Activated CD8-positive, alpha-beta memory T cell treated with anti-CD3 and anti-CD28 coated beads, Interleukin-2, amount 10 ng/mL, durations not matched to agents 7 days and 5 days (primary cell): ENCODE results near the gene THAP9. TPM values are rescaled to one million over a fixed set of nuclear protein-coding genes. Genes with fewer than 3 reads are reported as not detected.
A peak's percentile ranks its signal among the peaks of the same experiment; 100 is the strongest.

Experiments
- ATAC-seq: fragments of 150-1000 bp; cut with Tn5 transposase; one replicate; pipeline ENCODE4 v1.10.0; 2021; ENCODE audit warnings: moderate library complexity
- CTCF ChIA-PET: fragments of 350-600 bp; sonication (Branson Sonifier 250); formaldehyde crosslinking; loops from one replicate; lab custom pipeline; 2021; ENCODE audit warnings: antibody characterized with exemption; lab: Charles Lee
- DNase-seq: peaks from one replicate; pipeline ENCODE4 v3.0.0-alpha.2; 2020
- H3K27ac Mint-ChIP-seq: one replicate; pipeline ENCODE4 v1.8.0; 2021; ENCODE audit warnings: mild to moderate bottlenecking, mixed read lengths
- H3K27me3 Mint-ChIP-seq: one replicate; pipeline ENCODE4 v1.8.0; 2021; ENCODE audit warnings: mixed read lengths
- H3K36me3 Mint-ChIP-seq: one replicate; pipeline ENCODE4 v1.8.0; 2021; ENCODE audit warnings: mild to moderate bottlenecking, mixed read lengths
- H3K4me1 Mint-ChIP-seq: one replicate; pipeline ENCODE4 v1.8.0; 2021; ENCODE audit warnings: mixed read lengths
- H3K4me3 Mint-ChIP-seq: one replicate; pipeline ENCODE4 v1.8.0; 2021; ENCODE audit warnings: mild to moderate bottlenecking, moderate library complexity, mixed read lengths
- H3K9me3 Mint-ChIP-seq: one replicate; pipeline ENCODE4 v1.8.0; 2022; ENCODE audit warnings: low read depth, mixed read lengths
- total RNA-seq, 2 experiments: library from RNA; stranded (reverse); gene quantifications; one replicate each; pipeline ENCODE4 v1.2.3, GENCODE V29; 2021

THAP9 gene
- total RNA-seq, 2 experiments from 2014 or later, result 1.9 to 2.4 TPM

GRCh38 chr4:82934441-82934840, 33.9 kb downstream of the THAP9 start:
- peaks cover 58% of the 10 kb centered on the region for H3K36me3 Mint-ChIP-seq
- CTCF ChIA-PET, result interaction anchor here (1.0 kb wide), 1 partner anchor 82 kb away, joined by 3 read pairs; no protein-coding TSS in a partner anchor
- no peak for DNase-seq
- no peaks in the 10 kb centered on the region for H3K27me3 Mint-ChIP-seq
- H3K27ac Mint-ChIP-seq, result no peak overlapping the region
- ATAC-seq, result no peak
- H3K4me1 Mint-ChIP-seq, result no peaks in the 10 kb centered on the region
- H3K4me3 Mint-ChIP-seq, result no peak overlapping the region
- no peaks in the 10 kb centered on the region for H3K9me3 Mint-ChIP-seq

- Mint-ChIP-seq H3K27me3 (no peaks in the 10 kb centered on the region), H3K4me3 (no peak overlapping the region), H3K9me3 (no peaks in the 10 kb centered on the region), H3K36me3 (peaks cover 49% of the 10 kb centered on the region), H3K4me1 (peaks cover 2% of the 10 kb centered on the region), H3K27ac (no peak overlapping the region)
- CTCF ChIA-PET, result interaction anchor here (1.9 kb wide), 1 partner anchor 28 kb away, joined by 7 read pairs; no protein-coding TSS in a partner anchor
- no peak for DNase-seq
- no peak for ATAC-seq
Measured at GRCh38 chr4:82939414-82939813, 38.9 kb downstream of the THAP9 start.

GRCh38 chr4:82947498-82947897, 47.0 kb downstream of the THAP9 start:
- CTCF ChIA-PET, result no interaction called here
- H3K4me3 Mint-ChIP-seq, result no peak overlapping the region
- H3K4me1 Mint-ChIP-seq, result peaks cover 2% of the 10 kb centered on the region
- no peaks in the 10 kb centered on the region for H3K27me3 Mint-ChIP-seq
- ATAC-seq, result no peak
- no peaks in the 10 kb centered on the region for H3K9me3 Mint-ChIP-seq
- H3K36me3 Mint-ChIP-seq, result peaks cover 36% of the 10 kb centered on the region
- no peak overlapping the region for H3K27ac Mint-ChIP-seq
- DNase-seq, result no peak

- H3K27me3 Mint-ChIP-seq, result no peaks in the 10 kb centered on the region
Measured at GRCh38 chr4:82948647-82949204, 48.2 kb downstream of the THAP9 start.

GRCh38 chr4:82951196-82951595, 50.7 kb downstream of the THAP9 start:
- Mint-ChIP-seq H3K4me3 (no peak overlapping the region), H3K27ac (no peak overlapping the region), H3K27me3 (no peaks in the 10 kb centered on the region), H3K36me3 (peaks cover 35% of the 10 kb centered on the region), H3K9me3 (no peaks in the 10 kb centered on the region), H3K4me1 (no peaks in the 10 kb centered on the region)
- DNase-seq (no peak), ATAC-seq (no peak)
- CTCF ChIA-PET, result interaction anchor here (0.6 to 1.1 kb wide), 2 partner anchors 35 to 38 kb away, joined by 3 read pairs; no protein-coding TSS in a partner anchor

More at GRCh38 chr4:82948647-82949204, 48.2 kb downstream of the THAP9 start:
- CTCF ChIA-PET, result no interaction called here
- no peak for ATAC-seq
- Mint-ChIP-seq H3K9me3 (no peaks in the 10 kb centered on the region), H3K4me1 (no peaks in the 10 kb centered on the region), H3K27ac (no peak overlapping the region), H3K36me3 (peaks cover 36% of the 10 kb centered on the region), H3K4me3 (no peak overlapping the region)
- no peak for DNase-seq

GRCh38 chr4:82954212-82954611, 53.7 kb downstream of the THAP9 start:
- no peak for ATAC-seq
- no peak for DNase-seq
- peaks cover 12% of the 10 kb centered on the region for H3K4me1 Mint-ChIP-seq
- no peaks in the 10 kb centered on the region for H3K9me3 Mint-ChIP-seq
- peaks cover 32% of the 10 kb centered on the region for H3K36me3 Mint-ChIP-seq
- CTCF ChIA-PET, result no interaction called here
- H3K27ac Mint-ChIP-seq, result no peak overlapping the region
- no peaks in the 10 kb centered on the region for H3K27me3 Mint-ChIP-seq
- H3K4me3 Mint-ChIP-seq, result no peak overlapping the region

GRCh38 chr4:82957045-82957444, 56.5 kb downstream of the THAP9 start:
- Mint-ChIP-seq H3K4me3 (no peak overlapping the region), H3K36me3 (peaks cover 45% of the 10 kb centered on the region), H3K27ac (peak overlapping the region; percentile 1), H3K9me3 (no peaks in the 10 kb centered on the region), H3K27me3 (no peaks in the 10 kb centered on the region), H3K4me1 (peaks cover 12% of the 10 kb centered on the region)
- DNase-seq (no peak), ATAC-seq (no peak)
- CTCF ChIA-PET, result no interaction called here

GRCh38 chr4:82965763-82966162, 65.2 kb downstream of the THAP9 start:
- ATAC-seq (no peak), DNase-seq (no peak)
- Mint-ChIP-seq H3K4me1 (no peaks in the 10 kb centered on the region), H3K27me3 (no peaks in the 10 kb centered on the region), H3K4me3 (no peak overlapping the region), H3K27ac (peak overlapping the region; percentile 27), H3K9me3 (no peaks in the 10 kb centered on the region), H3K36me3 (peaks cover 67% of the 10 kb centered on the region)
- CTCF ChIA-PET, result no interaction called here

- DNase-seq (no peak), ATAC-seq (no peak)
- Mint-ChIP-seq H3K4me1 (peaks cover 2% of the 10 kb centered on the region), H3K27ac (no peak overlapping the region), H3K4me3 (no peak overlapping the region), H3K9me3 (no peaks in the 10 kb centered on the region), H3K36me3 (peaks cover 68% of the 10 kb centered on the region), H3K27me3 (no peaks in the 10 kb centered on the region)
- CTCF ChIA-PET, result interaction anchor here (1.3 kb wide), 1 partner anchor 16 kb away, joined by 3 read pairs; no protein-coding TSS in a partner anchor
Measured at GRCh38 chr4:82968972-82969371, 68.4 kb downstream of the THAP9 start.

GRCh38 chr4:82969414-82969813, 68.9 kb downstream of the THAP9 start:
- H3K36me3 Mint-ChIP-seq, result peaks cover 66% of the 10 kb centered on the region
- H3K4me1 Mint-ChIP-seq, result peaks cover 2% of the 10 kb centered on the region
- H3K9me3 Mint-ChIP-seq, result no peaks in the 10 kb centered on the region
- ATAC-seq (no peak), DNase-seq (no peak)
- H3K27me3 Mint-ChIP-seq, result no peaks in the 10 kb centered on the region
- CTCF ChIA-PET, result interaction anchor here (1.3 kb wide), 1 partner anchor 16 kb away, joined by 3 read pairs; no protein-coding TSS in a partner anchor
- no peak overlapping the region for H3K4me3 Mint-ChIP-seq
- no peak overlapping the region for H3K27ac Mint-ChIP-seq

Other genes with a start within 250 kb of the THAP9 start
- gene SCD5, start 101.9 kb upstream of the THAP9 start, total RNA-seq, result 1 to 10 TPM; 6.4 to 8.2 TPM
- 10 to 100 TPM; 87.9 to 89.8 TPM for gene SEC31A, start 9.6 kb upstream of the THAP9 start, total RNA-seq
- gene LIN54, start 110.1 kb downstream of the THAP9 start, total RNA-seq, result 10 to 100 TPM; 36.3 to 38.6 TPM
- gene COPS4, start 134.4 kb downstream of the THAP9 start, total RNA-seq, result 10 to 100 TPM; 27.6 to 33.1 TPM
- gene PLAC8, start 214.0 kb downstream of the THAP9 start, total RNA-seq, result 10 to 100 TPM; 23.3 to 44.2 TPM